GM12864 (cell line): ENCODE results near the gene GALNT9.

Source experiments
- DNase-seq: peaks from one replicate; pipeline ENCODE4 v3.0.0-alpha.2; 2011; ENCODE audit warnings: low read depth
- H3K4me3 ChIP-seq: 2 replicates; pipeline ENCODE4 v1.5.1; 2011; ENCODE audit warnings: mild to moderate bottlenecking, low read depth, low read length, control low read depth
- CTCF ChIP-seq: IDR thresholded peaks from 2 replicates; pipeline ENCODE4 v1.5.1; 2011; ENCODE audit warnings: low read depth, mild to moderate bottlenecking, moderate library complexity, low read length, control low read depth, inconsistent platforms; ENCODE audit errors: missing control alignments

Gene GALNT9

GRCh38 chr12:132287391-132288238 is 41.8 kb downstream of the GALNT9 start:
- DNase-seq, result no peak
- H3K4me3 ChIP-seq, result no peak overlapping the region
- no peak for TF ChIP-seq CTCF

GRCh38 chr12:132286912-132287311 is 42.5 kb downstream of the GALNT9 start:
- no peak for TF ChIP-seq CTCF
- DNase-seq, result no peak
- H3K4me3 ChIP-seq, result no peak overlapping the region

GRCh38 chr12:132285991-132286681 is 43.3 kb downstream of the GALNT9 start:
- no peak for DNase-seq
- TF ChIP-seq CTCF, result no peak
- H3K4me3 ChIP-seq, result no peak overlapping the region

- no peak for TF ChIP-seq CTCF
- no peak for DNase-seq
- H3K4me3 ChIP-seq, result no peak overlapping the region
These were observed 44.3 kb downstream of the GALNT9 start for GRCh38 chr12:132284827-132285741.

GRCh38 chr12:132284071-132284826 is 45.1 kb downstream of the GALNT9 start:
- TF ChIP-seq CTCF, result no peak
- DNase-seq, result no peak
- no peak overlapping the region for H3K4me3 ChIP-seq
